Measurements from ENCODE around the gene SSBP2.

The SSBP2 gene

DNA sequence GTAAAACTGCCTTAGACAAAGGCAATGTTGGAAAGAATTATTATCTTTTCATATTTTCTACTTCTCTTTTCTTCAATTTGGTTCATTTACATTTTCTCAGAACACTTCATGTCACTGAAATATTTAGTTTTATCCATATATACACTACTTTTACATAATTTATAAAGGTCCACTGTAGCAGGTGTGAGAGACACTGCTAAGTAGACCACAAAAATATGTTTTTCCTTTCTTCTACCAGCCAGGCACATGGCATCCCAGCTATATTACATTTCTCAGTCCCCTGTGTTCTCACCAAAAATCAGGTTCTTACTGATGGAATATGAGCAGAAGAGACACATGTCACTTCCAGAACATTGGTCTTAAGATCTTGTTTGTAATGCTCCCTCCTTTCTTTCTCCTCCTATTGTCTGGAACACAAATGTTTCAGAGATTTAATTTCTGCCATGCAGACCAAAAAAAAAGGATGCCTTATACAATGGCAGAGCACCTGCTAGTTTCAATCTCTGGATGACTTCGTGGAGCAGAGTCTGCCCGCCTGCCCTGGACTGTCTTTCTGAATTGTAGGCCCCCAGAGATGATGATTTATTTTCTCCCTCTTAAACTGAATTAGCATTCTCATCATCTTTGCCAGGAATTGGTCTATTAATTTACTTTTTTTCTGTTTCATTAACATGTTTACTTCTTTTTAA lies 231.5 kb downstream of the SSBP2 start:
- POLR2A ChIA-PET, result no interaction called here
- TF ChIP-seq, protein P1, sequence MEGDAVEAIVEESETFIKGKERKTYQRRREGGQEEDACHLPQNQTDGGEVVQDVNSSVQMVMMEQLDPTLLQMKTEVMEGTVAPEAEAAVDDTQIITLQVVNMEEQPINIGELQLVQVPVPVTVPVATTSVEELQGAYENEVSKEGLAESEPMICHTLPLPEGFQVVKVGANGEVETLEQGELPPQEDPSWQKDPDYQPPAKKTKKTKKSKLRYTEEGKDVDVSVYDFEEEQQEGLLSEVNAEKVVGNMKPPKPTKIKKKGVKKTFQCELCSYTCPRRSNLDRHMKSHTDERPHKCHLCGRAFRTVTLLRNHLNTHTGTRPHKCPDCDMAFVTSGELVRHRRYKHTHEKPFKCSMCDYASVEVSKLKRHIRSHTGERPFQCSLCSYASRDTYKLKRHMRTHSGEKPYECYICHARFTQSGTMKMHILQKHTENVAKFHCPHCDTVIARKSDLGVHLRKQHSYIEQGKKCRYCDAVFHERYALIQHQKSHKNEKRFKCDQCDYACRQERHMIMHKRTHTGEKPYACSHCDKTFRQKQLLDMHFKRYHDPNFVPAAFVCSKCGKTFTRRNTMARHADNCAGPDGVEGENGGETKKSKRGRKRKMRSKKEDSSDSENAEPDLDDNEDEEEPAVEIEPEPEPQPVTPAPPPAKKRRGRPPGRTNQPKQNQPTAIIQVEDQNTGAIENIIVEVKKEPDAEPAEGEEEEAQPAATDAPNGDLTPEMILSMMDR (IDR thresholded peaks at IDR 0.05; ENCODE audit: insufficient read depth, low read length, missing control alignments), result no peak
- DNase-seq (ENCODE audit: low read depth, low spot score), result no peak
- H3K4me3 ChIP-seq (ENCODE audit: low read depth, low read length), result no peak overlapping the region
- CTCF ChIA-PET, result no interaction called here

DNA sequence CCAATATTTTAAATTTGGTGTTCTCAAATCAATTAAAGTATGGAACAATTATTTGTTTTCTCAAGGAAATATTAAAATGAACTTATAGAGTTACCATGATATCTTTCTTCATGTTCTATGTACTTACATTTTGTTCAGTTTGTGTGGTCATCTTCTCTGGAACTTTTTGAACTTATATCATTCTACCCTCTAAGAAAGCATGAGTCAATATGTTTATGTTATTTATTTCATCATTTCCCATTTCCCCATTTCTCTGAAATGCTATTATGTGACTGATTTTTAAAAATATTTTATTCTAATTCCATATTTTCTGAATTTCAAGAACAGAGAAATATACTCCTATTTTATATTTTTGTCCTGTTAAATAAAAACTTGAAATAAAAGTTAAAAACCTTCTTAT lies 233.4 kb downstream of the SSBP2 start:
- ChIA-PET POLR2A (no interaction called here), CTCF (interaction anchor here (1.2 kb wide), 1 partner anchor 11 kb away, joined by 6 read pairs; no protein-coding TSS in a partner anchor)
- TF ChIP-seq, protein P1 (IDR thresholded peaks at IDR 0.05; ENCODE audit: insufficient read depth, low read length, missing control alignments), result no peak
- DNase-seq (ENCODE audit: low read depth, low spot score), result no peak
- H3K4me3 ChIP-seq (ENCODE audit: low read depth, low read length), result no peak overlapping the region

DNA sequence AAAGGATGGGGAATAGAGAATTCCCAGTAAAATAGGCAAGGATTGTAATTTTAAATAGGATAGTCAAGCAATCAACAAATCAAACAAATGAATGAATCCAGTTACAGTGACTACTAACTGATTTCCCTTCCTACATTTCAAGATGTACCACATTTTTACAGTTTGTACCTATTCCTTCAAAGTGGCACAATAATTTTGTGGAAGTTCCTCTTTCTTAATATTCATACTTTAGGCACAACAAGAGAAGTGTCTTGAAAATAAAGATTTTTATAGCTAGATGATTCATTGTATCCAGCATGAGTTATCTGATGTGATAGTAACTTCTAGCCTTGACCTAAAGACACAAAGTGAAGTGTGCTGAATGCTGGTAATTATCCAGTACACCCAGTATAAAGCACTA lies 234.8 kb downstream of the SSBP2 start:
- CTCF ChIA-PET, result interaction anchor here (1.2 kb wide), 2 partner anchors 10 to 13 kb away, joined by 4 to 6 read pairs; no protein-coding TSS in a partner anchor
- TF ChIP-seq, protein P1 (IDR thresholded peaks at IDR 0.05; ENCODE audit: insufficient read depth, low read length, missing control alignments), result no peak
- POLR2A ChIA-PET, result no interaction called here
- no peak overlapping the region for H3K4me3 ChIP-seq (ENCODE audit: low read depth, low read length)
- no peak for DNase-seq (ENCODE audit: low read depth, low spot score)

DNA sequence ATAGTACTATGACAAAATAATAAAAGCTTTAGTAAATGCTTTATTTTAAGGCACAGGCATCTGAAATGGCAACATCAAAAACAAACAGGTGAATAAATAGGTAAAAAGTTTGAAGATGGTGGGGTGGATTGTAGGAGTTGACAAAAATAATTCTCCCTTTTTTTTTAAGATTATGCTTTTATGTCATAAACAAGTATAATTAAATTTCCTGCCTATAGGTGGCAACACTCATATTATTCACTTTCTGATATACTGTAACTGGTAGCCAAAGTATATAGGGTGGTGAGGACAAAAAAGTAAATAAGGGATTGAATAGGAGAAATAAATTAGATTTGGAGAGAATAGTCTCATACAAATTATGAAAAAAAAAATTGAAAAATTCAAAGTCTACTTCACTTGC lies 236.9 kb downstream of the SSBP2 start:
- DNase-seq (ENCODE audit: low read depth, low spot score), result no peak
- TF ChIP-seq, protein P1 (IDR thresholded peaks at IDR 0.05; ENCODE audit: insufficient read depth, low read length, missing control alignments), result no peak
- CTCF ChIA-PET, result interaction anchor here (2.3 to 2.9 kb wide), 2 partner anchors 236 to 651 kb away, joined by 10 to 13 read pairs; no protein-coding TSS in a partner anchor
- POLR2A ChIA-PET, result no interaction called here
- H3K4me3 ChIP-seq (ENCODE audit: low read depth, low read length), result no peak overlapping the region

DNA sequence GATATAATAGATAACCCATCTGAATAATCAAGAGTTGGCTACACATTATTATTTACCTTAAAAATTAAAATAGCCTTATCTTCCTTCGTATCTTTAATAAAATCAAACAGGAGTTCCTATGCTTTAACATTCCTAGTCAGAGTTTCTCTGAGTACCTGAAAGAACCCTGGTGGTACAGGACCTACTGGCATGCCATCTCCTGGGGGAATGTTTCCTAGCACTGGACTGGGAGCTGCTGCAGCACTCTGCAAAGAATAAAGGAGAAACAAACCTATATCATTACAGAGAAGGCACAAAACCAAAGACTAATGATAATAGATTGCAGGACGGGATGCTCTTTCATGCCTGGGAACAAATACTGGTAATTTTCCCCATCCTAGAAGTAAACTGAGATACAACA lies 237.4 kb downstream of the SSBP2 start:
- no peak for DNase-seq (ENCODE audit: low read depth, low spot score)
- H3K4me3 ChIP-seq (ENCODE audit: low read depth, low read length), result no peak overlapping the region
- ChIA-PET POLR2A (no interaction called here), CTCF (interaction anchor here (2.3 to 2.9 kb wide), 2 partner anchors 236 to 651 kb away, joined by 10 to 13 read pairs; no protein-coding TSS in a partner anchor)
- TF ChIP-seq, protein P1 (IDR thresholded peaks at IDR 0.05; ENCODE audit: insufficient read depth, low read length, missing control alignments), result no peak

DNA sequence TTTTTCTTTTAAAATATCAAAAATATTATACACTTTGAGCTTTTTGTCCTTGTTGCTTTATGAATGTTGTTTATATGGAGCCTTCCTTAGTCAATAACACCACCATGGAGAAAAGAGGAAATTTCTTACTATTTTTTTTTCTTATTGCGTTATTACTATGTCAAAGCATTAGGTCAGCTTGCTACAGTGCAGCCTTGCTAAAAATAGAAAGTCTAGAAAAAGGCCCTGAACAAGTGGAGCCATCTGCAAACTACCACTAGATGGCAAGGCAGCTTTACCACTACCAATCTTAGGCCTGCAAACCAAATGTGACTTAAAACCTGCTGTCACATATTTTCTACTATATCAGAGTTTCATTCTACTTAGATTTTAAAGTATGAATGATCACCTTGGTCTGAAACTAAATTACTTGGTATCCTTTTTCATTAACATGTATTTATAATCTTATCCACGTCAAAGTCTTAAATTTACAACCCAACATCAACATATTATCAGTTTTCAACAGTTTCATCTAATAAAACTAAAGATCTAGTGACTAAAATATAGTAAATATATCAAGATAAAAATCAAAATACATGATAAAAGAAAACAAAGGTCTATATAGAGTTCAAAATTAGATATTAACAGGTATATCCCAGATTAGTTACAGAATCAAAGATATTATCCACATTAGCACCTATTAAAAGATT lies 243.9 kb downstream of the SSBP2 start:
- DNase-seq (ENCODE audit: low read depth, low spot score), result peak; percentile 71
- TF ChIP-seq, protein P1 (IDR thresholded peaks at IDR 0.05; ENCODE audit: insufficient read depth, low read length, missing control alignments), result peak; percentile 81
- no peak overlapping the region for H3K4me3 ChIP-seq (ENCODE audit: low read depth, low read length)
- ChIA-PET CTCF (interaction anchor here (0.6 to 5.9 kb wide), 24 partner anchors 10 to 752 kb away, joined by 3 to 28 read pairs (median 4); partner anchors contain the start of gene SSBP2), POLR2A (no interaction called here)
